ENCODE results near the gene EIPR1. TPM values are rescaled to one million over a fixed set of nuclear protein-coding genes. Genes with fewer than 3 reads are reported as not detected.
A peak's percentile ranks its signal among the peaks of the same experiment; 100 is the strongest.
"Not testable (repeated sequence)": the region's sequence is repeated elsewhere in the genome, so short reads cannot be mapped to it uniquely, and the experiment has no call there.

Gene EIPR1
- total RNA-seq, 2 donors from 2014 or later: 26.1 to 45.7 TPM

DNA sequence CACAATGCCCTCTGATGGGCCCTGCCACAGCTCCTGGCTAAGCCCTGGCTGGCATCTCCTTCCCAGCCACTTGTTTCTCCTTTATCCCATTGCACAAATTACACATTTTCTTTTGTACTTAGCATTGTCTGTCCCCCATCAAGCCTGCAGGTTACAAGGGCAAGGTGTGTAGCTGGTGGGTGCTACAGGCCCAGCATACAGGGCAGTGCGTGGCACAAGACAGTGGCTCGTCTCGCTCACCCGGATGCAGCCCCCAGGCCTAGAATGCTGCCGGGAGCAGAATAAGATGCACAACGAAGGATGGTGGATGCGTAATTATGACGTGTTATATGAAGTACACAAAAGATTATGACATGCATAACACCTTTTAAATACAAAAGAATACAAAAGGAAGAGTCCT, 87.6 kb downstream of the EIPR1 start:
- no peak overlapping the region for H3K4me3 Mint-ChIP-seq
- ATAC-seq (replicated peaks): no peak
- H3K36me3 Mint-ChIP-seq (ENCODE audit: low read depth): no peaks in the 10 kb centered on the region
- peaks cover 9% of the 10 kb centered on the region for H3K4me1 Mint-ChIP-seq
- peak overlapping the region; percentile 15 for H3K27ac Mint-ChIP-seq
- peaks cover 6% of the 10 kb centered on the region for H3K9me3 Mint-ChIP-seq
- H3K27me3 Mint-ChIP-seq: no peaks in the 10 kb centered on the region

DNA sequence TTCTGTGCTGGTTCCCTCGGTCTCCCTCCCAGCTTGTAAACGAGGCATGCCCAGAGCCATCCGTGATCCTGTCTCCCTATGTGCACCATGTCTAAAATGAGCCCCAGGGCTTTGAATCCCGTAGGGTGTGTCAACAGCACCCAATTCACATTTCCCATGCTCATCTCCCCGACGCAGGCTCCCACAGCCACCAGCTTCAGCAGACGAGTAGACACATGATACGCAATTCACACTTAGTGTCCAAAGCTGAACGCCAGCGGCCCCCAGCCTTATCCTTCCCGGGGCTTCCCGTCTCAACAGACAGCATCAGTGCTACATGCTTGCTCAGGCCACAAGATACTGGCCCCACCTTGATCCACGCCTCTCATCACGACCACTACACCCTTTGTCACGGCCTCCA, 88.1 kb downstream of the EIPR1 start:
- Mint-ChIP-seq H3K4me3 (no peak overlapping the region), H3K27me3 (no peaks in the 10 kb centered on the region), H3K4me1 (peaks cover 9% of the 10 kb centered on the region), H3K27ac (peak overlapping the region; percentile 68), H3K36me3 (ENCODE audit: low read depth) (no peaks in the 10 kb centered on the region), H3K9me3 (peaks cover 6% of the 10 kb centered on the region)
- ATAC-seq (replicated peaks): no peak

DNA sequence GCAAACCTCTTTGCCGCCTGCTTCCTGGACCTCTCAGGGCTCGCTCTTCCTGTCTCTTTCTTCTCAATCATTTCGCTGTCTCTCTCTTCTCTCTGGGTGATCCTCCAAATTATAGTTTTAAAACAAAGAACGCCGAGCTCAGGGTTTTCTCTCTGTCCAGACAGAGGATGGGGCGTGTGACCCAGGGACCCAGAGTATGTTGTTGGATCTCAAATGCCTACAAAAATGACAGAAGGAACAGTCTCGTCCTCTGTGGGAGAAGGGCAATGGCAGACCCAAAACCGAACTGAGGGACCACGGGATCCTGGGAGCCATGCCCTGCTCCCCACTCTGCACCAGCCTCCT, 88.5 kb downstream of the EIPR1 start:
- Mint-ChIP-seq H3K9me3 (peaks cover 6% of the 10 kb centered on the region), H3K4me1 (peaks cover 9% of the 10 kb centered on the region), H3K36me3 (ENCODE audit: low read depth) (no peaks in the 10 kb centered on the region), H3K27me3 (no peaks in the 10 kb centered on the region), H3K27ac (peak overlapping the region; percentile 68), H3K4me3 (no peak overlapping the region)
- ATAC-seq (replicated peaks): no peak

DNA sequence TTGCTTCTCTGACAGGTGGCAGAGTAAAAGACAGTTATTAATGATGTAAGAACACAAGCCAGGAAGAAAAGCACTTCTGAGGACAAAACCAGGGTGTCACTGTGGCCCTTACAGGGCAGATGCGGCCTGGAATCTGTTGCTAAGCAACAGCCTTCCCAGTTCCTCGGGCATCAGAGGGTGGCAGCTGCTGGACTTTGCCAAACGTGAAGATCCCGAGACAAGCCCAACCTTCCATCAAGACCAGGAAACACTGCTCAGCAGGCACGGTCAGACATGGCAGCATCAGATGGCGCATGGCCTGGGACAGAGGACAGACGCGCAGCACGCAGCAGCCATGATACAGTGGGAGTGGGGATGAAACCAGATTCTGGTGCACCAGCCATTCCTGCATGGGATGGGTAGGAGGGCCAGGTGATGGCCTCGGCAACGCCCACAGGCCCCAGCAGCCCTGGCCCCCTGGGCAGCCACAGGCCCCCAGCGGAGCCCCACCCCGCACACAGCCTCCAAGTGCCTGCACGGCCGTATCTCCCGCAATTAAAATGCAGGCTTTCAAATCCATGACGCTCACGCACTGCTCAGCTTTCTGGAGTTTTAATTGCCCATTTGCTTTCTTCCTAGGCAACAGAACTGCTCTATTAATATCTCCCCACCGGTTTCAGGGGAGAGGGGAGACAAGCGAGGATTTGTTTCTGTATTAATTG, 89.0 kb downstream of the EIPR1 start:
- Mint-ChIP-seq H3K4me3 (no peak overlapping the region), H3K27ac (peak overlapping the region; percentile 68), H3K36me3 (ENCODE audit: low read depth) (no peaks in the 10 kb centered on the region), H3K27me3 (no peaks in the 10 kb centered on the region), H3K4me1 (peaks cover 9% of the 10 kb centered on the region), H3K9me3 (peaks cover 6% of the 10 kb centered on the region)
- no peak for ATAC-seq (replicated peaks)

DNA sequence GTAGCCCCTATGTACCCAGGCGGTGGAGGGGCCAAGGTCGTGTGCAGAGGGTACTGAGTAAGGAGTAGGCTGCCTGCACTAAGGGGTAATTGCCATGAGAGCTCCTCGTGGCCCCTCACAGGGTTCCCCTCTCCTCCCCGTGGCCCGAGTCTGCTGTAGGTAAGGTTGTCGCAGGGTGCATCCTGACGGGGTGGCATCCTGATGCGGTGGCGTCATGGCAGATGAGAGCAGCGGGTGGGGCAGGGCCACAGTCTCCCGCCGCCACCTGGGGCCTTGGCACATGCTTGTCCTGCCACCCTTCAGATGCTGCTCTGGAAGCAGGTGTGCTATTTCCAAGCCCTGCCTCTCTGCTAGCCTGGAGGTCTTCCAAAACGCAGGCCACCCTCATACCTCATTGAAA, 89.7 kb downstream of the EIPR1 start:
- Mint-ChIP-seq H3K27ac (no peak overlapping the region), H3K4me3 (no peak overlapping the region), H3K4me1 (peaks cover 10% of the 10 kb centered on the region), H3K27me3 (no peaks in the 10 kb centered on the region), H3K9me3 (peaks cover 6% of the 10 kb centered on the region), H3K36me3 (ENCODE audit: low read depth) (no peaks in the 10 kb centered on the region)
- ATAC-seq (replicated peaks): no peak

DNA sequence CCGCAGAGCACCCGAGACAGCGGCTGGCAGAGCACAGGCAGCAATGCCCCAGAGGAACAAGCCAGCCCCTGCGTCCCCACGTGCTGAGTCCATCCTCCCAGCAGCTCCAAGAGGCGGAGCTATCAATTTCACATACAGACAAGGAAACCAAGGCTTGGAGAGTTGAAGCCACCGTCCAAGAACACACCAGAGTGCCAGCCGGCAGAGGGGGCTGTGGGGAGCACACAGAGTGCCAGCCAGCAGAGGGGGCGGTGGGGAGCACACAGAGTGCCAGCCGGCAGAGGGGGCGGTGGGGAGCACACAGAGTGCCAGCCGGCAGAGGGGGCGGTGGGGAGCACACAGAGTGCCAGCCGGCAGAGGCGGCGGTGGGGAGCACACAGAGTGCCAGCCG, 91.0 kb downstream of the EIPR1 start:
- H3K36me3 Mint-ChIP-seq (ENCODE audit: low read depth); H3K27ac Mint-ChIP-seq; H3K27me3 Mint-ChIP-seq; H3K4me3 Mint-ChIP-seq; H3K9me3 Mint-ChIP-seq; ATAC-seq (replicated peaks): not testable (repeated sequence)
- peaks cover 13% of the 10 kb centered on the region for H3K4me1 Mint-ChIP-seq

DNA sequence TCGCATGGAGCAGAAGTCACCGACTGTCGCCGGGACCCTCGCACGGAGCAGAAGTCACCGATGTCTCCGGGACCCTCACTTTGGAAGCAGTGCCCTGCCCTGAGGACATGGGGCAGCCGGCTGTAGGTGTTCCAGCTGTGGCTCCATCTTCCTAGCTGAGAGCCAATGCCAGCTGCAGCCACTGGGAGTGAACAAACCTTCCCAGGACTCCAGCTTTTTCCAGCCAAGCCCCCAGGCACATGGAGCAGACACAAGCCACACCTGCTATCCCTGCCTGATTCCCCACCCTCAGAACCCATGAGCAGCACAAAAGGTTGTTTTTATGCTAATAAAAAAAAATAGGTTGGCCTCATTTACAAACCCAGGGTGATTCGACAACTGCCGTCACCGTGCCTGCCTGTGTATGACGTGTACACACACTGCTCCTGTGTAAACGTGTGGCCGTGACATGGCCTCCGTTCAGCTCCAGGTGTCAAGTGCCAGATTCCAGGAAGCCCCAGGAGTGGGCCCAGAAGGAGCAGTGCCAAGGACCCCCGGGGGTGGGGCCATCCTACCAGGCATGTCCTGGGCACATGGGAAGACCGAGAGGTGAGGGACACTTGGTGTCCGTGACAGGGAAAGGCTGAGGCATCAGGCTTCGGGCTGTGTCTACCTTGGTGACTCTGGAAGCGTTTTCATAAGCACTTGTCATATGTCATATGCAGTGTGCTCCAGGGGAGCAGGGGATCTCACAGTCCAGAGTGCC, 91.5 kb downstream of the EIPR1 start:
- Mint-ChIP-seq H3K4me1 (peaks cover 13% of the 10 kb centered on the region), H3K9me3 (peaks cover 6% of the 10 kb centered on the region), H3K4me3 (no peak overlapping the region), H3K36me3 (ENCODE audit: low read depth) (peaks cover 6% of the 10 kb centered on the region), H3K27me3 (no peaks in the 10 kb centered on the region), H3K27ac (no peak overlapping the region)
- ATAC-seq (replicated peaks): no peak

DNA sequence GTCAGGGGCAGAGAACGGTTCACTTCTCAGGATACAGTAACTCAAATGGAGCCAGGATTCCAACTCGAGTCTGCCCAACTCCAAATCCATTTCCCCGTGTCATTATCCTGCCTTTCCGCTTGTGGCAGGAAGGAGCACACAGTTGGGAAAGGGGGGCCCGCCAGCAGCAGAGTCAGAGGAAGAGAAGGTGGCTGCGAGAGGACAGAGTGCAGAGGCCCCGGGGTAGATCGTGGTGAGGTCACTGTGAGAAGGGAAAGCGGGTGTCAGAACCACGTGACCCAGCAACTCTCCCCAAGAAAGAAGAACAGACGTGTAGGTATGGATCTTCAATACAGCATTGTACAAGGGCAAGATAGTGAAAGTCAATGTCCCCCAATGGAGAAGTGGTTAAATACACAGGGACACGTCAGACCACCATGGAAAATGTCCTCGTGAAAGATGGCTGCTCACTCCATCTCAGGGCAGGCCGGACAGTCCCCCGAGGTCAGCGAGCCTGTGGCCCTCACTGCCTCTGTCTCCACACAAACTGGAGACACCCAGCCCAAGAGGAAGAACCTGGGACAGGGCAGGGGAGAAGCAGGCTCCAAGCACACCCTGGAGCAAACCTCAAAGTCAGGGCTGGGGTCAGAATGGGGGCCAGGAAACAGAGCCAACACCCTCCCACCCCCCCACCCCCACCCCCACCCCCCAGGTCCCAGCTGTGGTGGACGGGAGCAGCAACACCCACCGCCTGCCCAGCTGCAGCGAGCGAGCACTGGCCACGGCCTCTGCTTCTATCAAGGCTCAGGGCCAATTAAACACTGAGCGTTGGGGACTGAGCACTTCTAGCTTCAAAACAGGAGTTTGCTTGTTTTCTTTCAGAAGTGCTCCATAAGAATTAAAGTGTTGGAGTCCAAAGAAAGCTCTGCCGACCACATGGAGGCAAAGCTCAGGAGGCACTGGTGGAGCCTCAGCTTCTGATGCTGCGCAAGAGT, 92.7 kb downstream of the EIPR1 start:
- no peak for ATAC-seq (replicated peaks)
- no peaks in the 10 kb centered on the region for H3K27me3 Mint-ChIP-seq
- H3K4me1 Mint-ChIP-seq: peaks cover 13% of the 10 kb centered on the region
- H3K27ac Mint-ChIP-seq: no peak overlapping the region
- peaks cover 6% of the 10 kb centered on the region for H3K9me3 Mint-ChIP-seq
- H3K36me3 Mint-ChIP-seq (ENCODE audit: low read depth): peaks cover 14% of the 10 kb centered on the region
- no peak overlapping the region for H3K4me3 Mint-ChIP-seq

DNA sequence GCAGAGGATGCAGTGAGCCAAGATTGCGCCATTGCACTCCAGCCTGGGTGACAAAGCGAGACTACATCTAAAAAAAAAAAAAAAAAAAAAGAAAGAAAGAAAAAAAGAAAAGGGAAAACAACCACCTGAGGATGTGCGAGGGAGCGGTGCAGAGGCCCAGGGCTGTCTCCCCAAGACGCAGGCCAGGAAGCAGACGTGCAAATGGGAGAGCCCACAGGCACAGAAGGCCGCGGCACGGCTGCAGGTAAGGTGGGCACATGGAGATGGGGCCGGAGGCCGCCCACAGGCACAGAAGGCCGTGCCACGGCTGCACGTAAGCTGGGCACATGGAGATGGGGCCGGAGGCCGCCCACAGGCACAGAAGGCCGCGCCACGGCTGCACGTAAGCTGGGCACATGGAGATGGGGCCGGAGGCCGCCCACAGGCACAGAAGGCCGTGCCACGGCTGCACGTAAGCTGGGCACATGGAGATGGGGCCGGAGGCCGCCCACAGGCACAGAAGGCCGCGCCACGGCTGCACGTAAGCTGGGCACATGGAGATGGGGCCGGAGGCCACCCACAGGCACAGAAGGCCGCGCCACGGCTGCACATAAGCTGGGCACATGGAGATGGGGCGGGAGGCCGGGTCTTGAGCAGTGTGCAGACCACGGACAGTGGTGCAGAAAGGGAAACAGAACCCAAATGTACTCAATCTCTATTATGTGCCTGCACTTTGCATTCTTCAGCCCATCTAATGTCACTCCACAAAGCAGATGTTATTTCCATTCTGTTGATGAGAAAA, 93.6 kb downstream of the EIPR1 start:
- H3K36me3 Mint-ChIP-seq (ENCODE audit: low read depth): peaks cover 14% of the 10 kb centered on the region
- H3K4me3 Mint-ChIP-seq: not testable (repeated sequence)

DNA sequence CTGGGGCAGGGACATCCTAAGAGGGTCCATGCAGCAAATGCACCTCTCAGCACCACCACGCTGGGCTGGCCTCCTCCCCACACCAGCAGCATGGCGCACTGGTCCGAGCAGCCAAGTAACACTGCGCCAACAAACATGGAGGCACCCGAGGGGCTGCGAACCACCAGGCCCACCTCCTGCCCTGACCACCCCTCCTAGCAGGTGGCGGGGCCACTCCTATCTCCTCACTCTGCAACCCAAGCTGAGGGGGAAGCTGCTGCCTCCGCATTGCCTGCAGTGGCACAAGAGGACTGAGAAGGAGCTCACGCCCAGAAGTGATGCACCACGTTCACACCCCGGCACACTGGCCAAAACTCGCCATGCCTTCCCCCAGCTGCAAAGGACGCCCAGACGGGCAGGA, 94.4 kb downstream of the EIPR1 start:
- H3K4me3 Mint-ChIP-seq: no peak overlapping the region
- peaks cover 13% of the 10 kb centered on the region for H3K4me1 Mint-ChIP-seq
- peaks cover 9% of the 10 kb centered on the region for H3K9me3 Mint-ChIP-seq
- H3K36me3 Mint-ChIP-seq (ENCODE audit: low read depth): peaks cover 19% of the 10 kb centered on the region
- H3K27ac Mint-ChIP-seq: no peak overlapping the region
- H3K27me3 Mint-ChIP-seq: no peaks in the 10 kb centered on the region
- ATAC-seq (replicated peaks): no peak

More for the DNA sequence above, 93.6 kb downstream of the EIPR1 start:
- ATAC-seq (replicated peaks); H3K9me3 Mint-ChIP-seq; H3K27ac Mint-ChIP-seq; H3K27me3 Mint-ChIP-seq: not testable (repeated sequence)
- peaks cover 13% of the 10 kb centered on the region for H3K4me1 Mint-ChIP-seq

DNA sequence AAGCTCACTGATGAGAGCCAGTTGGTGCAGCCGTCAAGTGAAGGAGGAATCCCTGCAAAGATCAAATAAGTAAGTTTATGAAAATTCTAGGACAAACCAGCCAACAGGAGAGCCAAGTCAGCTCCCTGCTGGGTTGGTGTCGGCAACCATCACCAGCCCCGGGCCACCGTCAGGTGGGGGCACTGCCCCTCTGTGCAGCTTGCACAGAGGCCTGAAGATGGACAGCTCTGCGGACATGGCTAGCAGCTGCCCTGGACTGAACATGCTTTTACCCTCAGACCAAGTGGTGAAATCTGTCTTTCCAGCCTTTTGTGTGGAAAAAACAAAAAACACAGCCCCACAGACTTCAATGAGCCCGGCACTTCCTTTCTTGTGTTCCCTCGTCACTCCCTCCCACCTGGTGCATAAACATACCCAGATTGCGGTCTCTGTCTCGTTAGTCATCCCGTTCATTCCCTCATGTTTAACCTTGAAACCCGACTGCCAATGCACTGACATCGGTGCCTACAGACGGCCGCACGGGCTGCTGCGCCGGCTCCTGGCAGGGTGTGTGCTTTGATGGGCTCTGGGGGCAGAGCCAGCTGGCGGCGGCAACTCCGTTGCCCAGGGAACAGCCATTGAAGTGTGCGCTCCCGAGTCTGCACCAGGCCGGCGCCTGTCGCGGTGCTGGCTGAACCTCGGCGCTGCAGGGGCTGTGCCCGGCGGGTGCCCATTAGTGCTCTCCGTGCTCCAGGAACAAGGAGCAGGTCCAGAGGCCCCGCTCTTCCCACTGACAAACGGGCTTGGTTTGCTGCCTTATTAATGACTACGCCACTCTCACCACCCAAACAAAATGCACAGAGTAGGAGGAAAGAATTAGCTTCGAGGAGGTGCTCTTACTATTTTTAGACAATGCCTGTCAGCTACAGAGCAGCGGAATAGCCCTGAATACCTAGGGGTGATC, 95.3 kb downstream of the EIPR1 start:
- H3K4me1 Mint-ChIP-seq: peaks cover 9% of the 10 kb centered on the region
- no peak for ATAC-seq (replicated peaks)
- peaks cover 19% of the 10 kb centered on the region for H3K36me3 Mint-ChIP-seq (ENCODE audit: low read depth)
- H3K9me3 Mint-ChIP-seq: peaks cover 8% of the 10 kb centered on the region
- H3K27ac Mint-ChIP-seq: no peak overlapping the region
- H3K27me3 Mint-ChIP-seq: no peaks in the 10 kb centered on the region
- H3K4me3 Mint-ChIP-seq: no peak overlapping the region

DNA sequence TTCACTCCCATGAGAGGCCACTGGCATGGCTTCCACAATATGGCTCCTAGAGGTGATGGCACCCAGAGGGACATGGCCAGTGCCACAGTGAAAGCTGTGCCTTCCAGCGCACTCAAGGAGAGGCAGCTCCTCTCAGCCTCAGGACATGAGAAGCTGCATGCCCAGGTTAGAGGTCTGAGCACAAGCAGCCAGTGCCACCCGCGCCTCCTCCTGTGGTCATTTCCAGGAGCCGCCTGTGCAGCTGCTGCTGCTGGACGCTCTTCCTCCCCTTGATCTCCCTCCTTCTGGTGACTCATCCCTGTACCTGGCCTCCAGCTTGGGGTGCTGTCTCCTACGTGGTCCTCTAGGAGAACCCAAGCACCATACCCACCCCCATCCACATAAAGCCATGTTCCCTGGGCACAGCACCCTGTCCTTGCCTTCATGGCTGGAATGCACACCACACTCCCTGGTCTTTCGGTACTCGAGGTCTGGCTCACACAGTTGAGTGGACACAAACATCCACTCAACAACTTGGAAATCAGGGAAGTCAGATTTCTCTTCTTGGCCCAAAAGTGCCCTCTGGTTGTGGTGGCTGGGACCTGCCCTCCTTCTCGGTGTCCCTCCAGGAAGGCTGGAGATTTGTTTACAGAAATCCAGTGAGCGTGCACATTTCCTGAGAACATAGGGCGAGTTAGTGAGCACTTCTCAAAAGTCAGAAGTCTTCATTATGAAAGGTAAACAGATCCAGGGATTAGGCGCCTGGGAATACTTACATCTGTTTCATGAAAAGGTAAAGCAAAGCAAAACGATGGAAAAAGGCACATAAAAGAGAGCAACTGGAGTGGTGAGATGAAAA, 96.7 kb downstream of the EIPR1 start:
- Mint-ChIP-seq H3K4me3 (no peak overlapping the region), H3K9me3 (peaks cover 3% of the 10 kb centered on the region), H3K27me3 (no peaks in the 10 kb centered on the region), H3K36me3 (ENCODE audit: low read depth) (peaks cover 19% of the 10 kb centered on the region), H3K27ac (no peak overlapping the region), H3K4me1 (peaks cover 4% of the 10 kb centered on the region)
- ATAC-seq (replicated peaks): no peak
